ENCODE data around the gene TTC9.

The TTC9 gene

GRCh38 chr14:70714055-70714550, 72.4 kb downstream of the TTC9 start:
- peak; percentile 76 for DNase-seq (ENCODE audit: low spot score)

- DNase-seq (ENCODE audit: low spot score): no peak
Measured at GRCh38 chr14:70716483-70716882, 74.8 kb downstream of the TTC9 start.

GRCh38 chr14:70716958-70717357, 75.2 kb downstream of the TTC9 start:
- no peak for DNase-seq (ENCODE audit: low spot score)

DNA sequence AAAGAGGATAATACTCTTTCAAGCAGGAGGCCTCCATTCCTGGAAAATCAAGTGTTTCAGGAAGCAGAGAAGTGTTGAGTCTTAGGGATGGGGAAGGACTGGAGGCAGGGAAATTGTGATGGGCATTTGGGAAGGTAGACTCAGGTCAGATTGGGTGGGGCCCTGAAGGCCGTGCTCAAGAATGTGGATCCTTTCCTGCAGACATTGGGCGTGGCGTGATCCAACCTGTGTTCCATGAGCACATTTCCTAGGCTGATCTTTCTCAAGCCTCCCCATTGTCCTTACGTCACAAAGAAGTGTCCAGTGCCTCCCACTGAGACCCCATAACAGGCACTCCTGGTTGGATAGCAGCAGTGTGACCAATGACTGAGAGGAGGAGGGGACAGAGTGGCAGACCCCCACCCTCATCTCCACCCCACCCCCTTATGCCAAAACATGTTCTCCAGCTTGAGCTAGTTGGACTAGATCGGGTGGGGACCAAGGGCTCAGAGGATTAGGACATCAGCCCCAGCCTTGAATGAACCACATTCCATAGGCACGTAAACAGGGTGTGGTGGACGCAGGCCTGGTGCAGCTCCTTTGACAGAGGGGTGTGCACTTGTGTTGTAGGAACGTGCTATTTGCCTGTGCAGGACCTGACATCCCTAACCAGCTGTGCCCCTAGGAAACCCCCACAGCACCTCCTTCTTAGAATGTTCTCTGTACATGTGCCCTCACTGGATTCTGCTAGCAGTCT, 76.8 kb downstream of the TTC9 start:
- no peak for DNase-seq (ENCODE audit: low spot score)

DNA sequence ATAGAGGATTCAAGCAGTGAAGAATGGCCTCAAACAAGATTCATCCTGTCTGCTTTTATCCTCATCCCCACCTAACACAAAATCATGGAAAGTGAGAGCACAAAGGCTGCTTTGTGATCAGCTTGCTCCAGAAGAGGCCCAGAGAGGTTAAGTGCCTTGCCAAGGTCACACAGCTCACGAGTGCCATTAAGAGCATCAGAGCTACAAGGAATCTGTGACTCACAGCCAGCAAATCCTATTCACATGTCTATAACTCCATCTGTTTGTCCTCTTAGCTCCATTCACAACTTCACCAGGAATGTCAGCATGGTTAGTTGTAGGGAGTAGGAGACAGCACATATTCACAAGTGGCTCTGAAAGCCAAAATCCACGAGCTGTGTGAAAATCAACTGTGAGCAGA, 79.8 kb downstream of the TTC9 start:
- no peak for DNase-seq (ENCODE audit: low spot score)

GRCh38 chr14:70722418-70722817, 80.7 kb downstream of the TTC9 start:
- DNase-seq (ENCODE audit: low spot score): no peak

DNA sequence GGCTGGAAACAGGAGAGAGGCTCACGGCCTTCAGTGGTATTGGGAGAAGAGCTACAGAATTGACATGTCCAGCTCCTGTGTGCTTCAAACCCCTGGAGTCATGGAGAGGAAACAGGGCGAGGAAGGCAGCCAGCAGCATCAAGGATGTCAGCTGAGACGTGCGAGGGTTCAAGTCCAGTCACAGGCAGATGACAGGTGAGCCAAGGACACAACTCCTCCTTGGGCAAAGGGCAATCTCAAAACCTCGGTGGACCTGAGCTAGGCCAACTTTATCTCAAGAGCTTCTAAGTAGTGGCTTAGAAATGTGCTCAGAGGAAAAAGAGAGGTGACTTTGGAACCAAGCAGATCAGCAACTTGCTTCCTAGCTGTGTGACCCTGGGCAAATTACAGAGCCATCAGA, 81.6 kb downstream of the TTC9 start:
- no peak for DNase-seq (ENCODE audit: low spot score)

DNA sequence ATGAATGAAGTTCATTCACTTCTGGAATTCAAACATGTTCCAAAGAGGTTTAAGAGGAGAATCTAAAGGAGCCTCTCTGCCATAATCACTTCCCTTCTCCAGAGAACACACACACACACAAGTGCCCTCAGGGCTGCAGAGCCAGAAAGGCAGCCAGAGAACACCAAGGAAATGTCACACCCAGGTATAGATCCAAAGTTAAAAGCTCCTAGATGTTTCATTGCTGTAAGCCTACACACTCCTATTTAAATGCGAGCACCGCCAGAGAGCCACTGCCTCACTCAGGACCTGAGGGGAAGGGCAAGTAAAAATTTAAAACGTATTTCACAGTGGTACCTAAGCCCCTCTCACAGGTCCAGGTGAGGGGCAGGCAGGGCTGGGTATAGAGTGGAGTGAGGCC, 82.4 kb downstream of the TTC9 start:
- DNase-seq (ENCODE audit: low spot score): no peak

- no peak for DNase-seq (ENCODE audit: low spot score)
Measured at GRCh38 chr14:70724944-70725343, 83.2 kb downstream of the TTC9 start.

Small RNAs within 50 kb of the gene (small RNA-seq; reads per million reads assigned to genes)
- gene RN7SL77P: 0 reads per million in 2 experiments

Data from SK-N-DZ (cell line).